Activated CD8-positive, alpha-beta memory T cell treated with anti-CD3 and anti-CD28 coated beads, Interleukin-2, amount 50 U/mL, for 1 hour (primary cell): ENCODE measurements around the gene ACKR3.

Experiments used
- DNase-seq: peaks from one replicate; pipeline ENCODE4 v3.0.0-alpha.2; 2020; ENCODE audit errors: extremely low read depth

ACKR3 gene

GRCh38 chr2:236584521-236585384 lies 15.1 kb downstream of the ACKR3 start:
- DNase-seq = no peak

GRCh38 chr2:236585966-236586365 lies 16.3 kb downstream of the ACKR3 start:
- no peak for DNase-seq

- no peak for DNase-seq
These were observed 18.5 kb downstream of the ACKR3 start for GRCh38 chr2:236587861-236588815.

GRCh38 chr2:236588932-236589592 lies 19.4 kb downstream of the ACKR3 start:
- no peak for DNase-seq

- DNase-seq = no peak
These were observed 21.2 kb downstream of the ACKR3 start for GRCh38 chr2:236590846-236591245.

GRCh38 chr2:236592821-236593220 lies 23.2 kb downstream of the ACKR3 start:
- DNase-seq = no peak

- DNase-seq = no peak
These were observed 23.9 kb downstream of the ACKR3 start for GRCh38 chr2:236593531-236593930.

- no peak for DNase-seq
These were observed 24.3 kb downstream of the ACKR3 start for GRCh38 chr2:236593956-236594355.

- DNase-seq = no peak
These were observed 28.0 kb downstream of the ACKR3 start for GRCh38 chr2:236597629-236598028.

GRCh38 chr2:236599059-236599458 lies 29.4 kb downstream of the ACKR3 start:
- DNase-seq = no peak

GRCh38 chr2:236600158-236600557 lies 30.5 kb downstream of the ACKR3 start:
- no peak for DNase-seq

GRCh38 chr2:236600892-236601291 lies 31.3 kb downstream of the ACKR3 start:
- no peak for DNase-seq

- no peak for DNase-seq
These were observed 31.9 kb downstream of the ACKR3 start for GRCh38 chr2:236601316-236602202.

- no peak for DNase-seq
These were observed 33.1 kb downstream of the ACKR3 start for GRCh38 chr2:236602678-236603077.

- no peak for DNase-seq
These were observed 33.9 kb downstream of the ACKR3 start for GRCh38 chr2:236603361-236604015.

- DNase-seq = no peak
These were observed 35.1 kb downstream of the ACKR3 start for GRCh38 chr2:236604575-236605344.

- no peak for DNase-seq
These were observed 35.7 kb downstream of the ACKR3 start for GRCh38 chr2:236605345-236605734.

GRCh38 chr2:236606023-236606422 lies 36.4 kb downstream of the ACKR3 start:
- no peak for DNase-seq

GRCh38 chr2:236607471-236608187 lies 38.0 kb downstream of the ACKR3 start:
- no peak for DNase-seq
